BLaER1 treated with 17β-estradiol and CSF1 and Interleukin-3, amounts not matched to agents 10 nM and 100 nM (cell line): ENCODE data around the gene SPDYC.
"Not testable (repeated sequence)": the region's sequence is repeated elsewhere in the genome, so short reads cannot be mapped to it uniquely, and the experiment has no call there.

Experiments
- H3K27ac ChIP-seq, 11 experiments: shearing (Covaris generic); formaldehyde crosslinking; 2 replicates each; pipeline ENCODE4 v1.8.1; 2022
- H3K27me3 ChIP-seq, 11 experiments: shearing (Covaris generic); formaldehyde crosslinking; 2 replicates each; pipeline ENCODE4 v1.8.1; 2022
- H3K36me3 ChIP-seq, 11 experiments: shearing (Covaris generic); formaldehyde crosslinking; 2 replicates each; pipeline ENCODE4 v1.8.1; 2022
- H3K4me1 ChIP-seq, 10 experiments: shearing (Covaris generic); formaldehyde crosslinking; 2 replicates each; pipeline ENCODE4 v1.8.1; 2022
- H3K4me2 ChIP-seq, 11 experiments: shearing (Covaris generic); formaldehyde crosslinking; 2 replicates each; pipeline ENCODE4 v1.8.1; 2022
- H3K4me3 ChIP-seq, 10 experiments: shearing (Covaris generic); formaldehyde crosslinking; 2 replicates each; pipeline ENCODE4 v1.8.1; 2022
- H3K9ac ChIP-seq, 11 experiments: shearing (Covaris generic); formaldehyde crosslinking; 2 replicates each; pipeline ENCODE4 v1.8.1; 2022
- H3K9me3 ChIP-seq, 11 experiments: shearing (Covaris generic); formaldehyde crosslinking; replicated peaks in 1 of 11; 2 replicates each; pipeline ENCODE4 v1.8.1; 2022
- H4K20me1 ChIP-seq, 11 experiments: shearing (Covaris generic); formaldehyde crosslinking; 2 replicates each; pipeline ENCODE4 v1.8.1; 2022
- Cebpa-rat ChIP-seq, 11 experiments: shearing (Covaris generic); IDR thresholded peaks; 2 replicates each; pipeline ENCODE4 v1.8.1; 2022

Gene SPDYC

GRCh38 chr11:65141896-65142494, 28.0 kb upstream of the SPDYC start:
- Histone ChIP-seq H3K4me3 (peak overlapping the region in 1 of 10 experiments; percentile 16; a peak in 1 of 20 replicates), H3K27ac (peak overlapping the region in 7 of 11 experiments; percentile 7 to 67 (median 25); a peak in 11 of 22 replicates), H3K27me3 (no peaks in the 10 kb centered on the region), H4K20me1 (no peaks in the 10 kb centered on the region), H3K9ac (peak overlapping the region in 5 of 11 experiments; percentile 0 to 48 (median 16); a peak in 3 of 22 replicates), H3K4me2 (peak overlapping the region in 10 of 11 experiments; percentile 45 to 76 (median 62); a peak in 19 of 22 replicates), H3K4me1 (peaks cover 0 to 58% (median 42%) of the 10 kb centered on the region in 10 experiments; a peak in 16 of 20 replicates), H3K36me3 (no peaks in the 10 kb centered on the region), H3K9me3 (peaks cover 6 to 12% (median 9%) of the 10 kb centered on the region in 11 experiments; a peak in 21 of 22 replicates)
- TF ChIP-seq Cebpa-rat (IDR thresholded peaks at IDR 0.05) = peak in 6 of 11 experiments; percentile 12 to 80 (median 50); a peak in 7 of 22 replicates

GRCh38 chr11:65147352-65148075, 22.5 kb upstream of the SPDYC start:
- H3K9ac ChIP-seq = no peak overlapping the region
- TF ChIP-seq Cebpa-rat (IDR thresholded peaks at IDR 0.05) = no peak
- H3K4me3 ChIP-seq = 0 out of 20 replicates have a peak overlapping the region, but pooled peaks of 1 of the 10 experiments have one; percentile 16
- H3K36me3 ChIP-seq = no peaks in the 10 kb centered on the region
- no peak overlapping the region for H3K4me2 ChIP-seq
- H3K27me3 ChIP-seq = no peaks in the 10 kb centered on the region
- peaks cover 14 to 23% (median 19%) of the 10 kb centered on the region in 11 experiments for H3K9me3 ChIP-seq
- H4K20me1 ChIP-seq = no peaks in the 10 kb centered on the region
- peaks cover 26 to 63% (median 44%) of the 10 kb centered on the region in 10 experiments for H3K4me1 ChIP-seq
- no peak overlapping the region for H3K27ac ChIP-seq

- TF ChIP-seq Cebpa-rat (IDR thresholded peaks at IDR 0.05) = no peak
- Histone ChIP-seq H3K9ac (no peak overlapping the region), H3K4me3 (no peak overlapping the region), H4K20me1 (no peaks in the 10 kb centered on the region), H3K36me3 (no peaks in the 10 kb centered on the region), H3K4me1 (peaks cover 31 to 55% (median 37%) of the 10 kb centered on the region in 10 experiments), H3K27me3 (no peaks in the 10 kb centered on the region), H3K9me3 (peaks cover 14 to 23% (median 19%) of the 10 kb centered on the region in 11 experiments), H3K4me2 (peak overlapping the region in 5 of 11 experiments; percentile 3 to 34 (median 19); a peak in 5 of 22 replicates), H3K27ac (no peak overlapping the region)
Measured at GRCh38 chr11:65148657-65149056, 21.4 kb upstream of the SPDYC start.

- H3K4me1 ChIP-seq = peaks cover 31 to 52% (median 36%) of the 10 kb centered on the region in 10 experiments
- not testable (repeated sequence) for H3K4me3 ChIP-seq, H4K20me1 ChIP-seq, H3K27me3 ChIP-seq, H3K36me3 ChIP-seq
- peaks cover 14 to 23% (median 19%) of the 10 kb centered on the region in 11 experiments for H3K9me3 ChIP-seq
- peak overlapping the region in 3 of 11 experiments; percentile 39 to 57 (median 43); a peak in 7 of 22 replicates for H3K27ac ChIP-seq
- H3K4me2 ChIP-seq = peak overlapping the region in 7 of 11 experiments; percentile 15 to 83 (median 68); a peak in 10 of 22 replicates
- peak overlapping the region in 3 of 11 experiments; percentile 9 to 34 (median 15); a peak in 1 of 22 replicates for H3K9ac ChIP-seq
Measured at GRCh38 chr11:65150131-65150508, 19.9 kb upstream of the SPDYC start.

GRCh38 chr11:65150509-65151299, 19.3 kb upstream of the SPDYC start:
- Histone ChIP-seq H3K36me3 (no peaks in the 10 kb centered on the region), H4K20me1 (no peaks in the 10 kb centered on the region), H3K4me3 (no peak overlapping the region), H3K4me2 (peak overlapping the region in 10 of 11 experiments; percentile 15 to 83 (median 36); a peak in 16 of 22 replicates), H3K27ac (peak overlapping the region in 7 of 11 experiments; percentile 15 to 57 (median 39); a peak in 8 of 22 replicates), H3K9me3 (peaks cover 14 to 23% (median 19%) of the 10 kb centered on the region in 11 experiments), H3K27me3 (no peaks in the 10 kb centered on the region), H3K9ac (peak overlapping the region in 5 of 11 experiments; percentile 9 to 38 (median 16); a peak in 2 of 22 replicates), H3K4me1 (peaks cover 28 to 49% (median 34%) of the 10 kb centered on the region in 10 experiments)
- TF ChIP-seq Cebpa-rat (IDR thresholded peaks at IDR 0.05) = no peak

- no peak for TF ChIP-seq Cebpa-rat (IDR thresholded peaks at IDR 0.05)
- Histone ChIP-seq H3K4me3 (no peak overlapping the region), H4K20me1 (no peaks in the 10 kb centered on the region), H3K9ac (peak overlapping the region in 1 of 11 experiments; percentile 34; a peak in 1 of 22 replicates), H3K27ac (peak overlapping the region in 3 of 11 experiments; percentile 39 to 57 (median 43); a peak in 4 of 22 replicates), H3K9me3 (peaks cover 13 to 18% (median 15%) of the 10 kb centered on the region in 11 experiments), H3K4me1 (peaks cover 21 to 42% (median 31%) of the 10 kb centered on the region in 10 experiments), H3K27me3 (no peaks in the 10 kb centered on the region), H3K36me3 (no peaks in the 10 kb centered on the region), H3K4me2 (peak overlapping the region in 9 of 11 experiments; percentile 16 to 83 (median 44); a peak in 14 of 22 replicates)
Measured at GRCh38 chr11:65151331-65151899, 18.6 kb upstream of the SPDYC start.

- H3K4me1 ChIP-seq = peaks cover 20 to 39% (median 30%) of the 10 kb centered on the region in 10 experiments; a peak in 18 of 20 replicates
- H3K9me3 ChIP-seq = peaks cover 6 to 11% (median 8%) of the 10 kb centered on the region in 11 experiments
- H3K9ac ChIP-seq = no peak overlapping the region
- no peaks in the 10 kb centered on the region for H3K27me3 ChIP-seq
- no peak overlapping the region for H3K4me3 ChIP-seq
- no peaks in the 10 kb centered on the region for H3K36me3 ChIP-seq
- H3K4me2 ChIP-seq = peak overlapping the region in 5 of 11 experiments; percentile 44 to 83 (median 72); a peak in 8 of 22 replicates
- TF ChIP-seq Cebpa-rat (IDR thresholded peaks at IDR 0.05) = no peak
- no peak overlapping the region for H3K27ac ChIP-seq
- no peaks in the 10 kb centered on the region for H4K20me1 ChIP-seq
Measured at GRCh38 chr11:65152122-65152521, 17.9 kb upstream of the SPDYC start.

GRCh38 chr11:65156256-65156655, 13.8 kb upstream of the SPDYC start:
- H3K27ac ChIP-seq = no peak overlapping the region
- no peak for TF ChIP-seq Cebpa-rat (IDR thresholded peaks at IDR 0.05)
- no peaks in the 10 kb centered on the region for H3K27me3 ChIP-seq
- H3K4me2 ChIP-seq = no peak overlapping the region
- no peak overlapping the region for H3K9ac ChIP-seq
- H3K4me3 ChIP-seq = no peak overlapping the region
- no peaks in the 10 kb centered on the region for H3K9me3 ChIP-seq
- no peaks in the 10 kb centered on the region for H4K20me1 ChIP-seq
- no peaks in the 10 kb centered on the region for H3K36me3 ChIP-seq
- peaks cover 0 to 22% (median 7%) of the 10 kb centered on the region in 10 experiments; a peak in 15 of 20 replicates for H3K4me1 ChIP-seq
